Measurements from ENCODE around the gene FYTTD1. TPM values are rescaled to one million over a fixed set of nuclear protein-coding genes. Genes with fewer than 3 reads are reported as not detected.

FYTTD1 gene
- total RNA-seq, 1 donor = 40.2 TPM

GRCh38 chr3:197748597-197749314 lies 927 bp upstream of the FYTTD1 start:
- TF ChIP-seq, protein P1, sequence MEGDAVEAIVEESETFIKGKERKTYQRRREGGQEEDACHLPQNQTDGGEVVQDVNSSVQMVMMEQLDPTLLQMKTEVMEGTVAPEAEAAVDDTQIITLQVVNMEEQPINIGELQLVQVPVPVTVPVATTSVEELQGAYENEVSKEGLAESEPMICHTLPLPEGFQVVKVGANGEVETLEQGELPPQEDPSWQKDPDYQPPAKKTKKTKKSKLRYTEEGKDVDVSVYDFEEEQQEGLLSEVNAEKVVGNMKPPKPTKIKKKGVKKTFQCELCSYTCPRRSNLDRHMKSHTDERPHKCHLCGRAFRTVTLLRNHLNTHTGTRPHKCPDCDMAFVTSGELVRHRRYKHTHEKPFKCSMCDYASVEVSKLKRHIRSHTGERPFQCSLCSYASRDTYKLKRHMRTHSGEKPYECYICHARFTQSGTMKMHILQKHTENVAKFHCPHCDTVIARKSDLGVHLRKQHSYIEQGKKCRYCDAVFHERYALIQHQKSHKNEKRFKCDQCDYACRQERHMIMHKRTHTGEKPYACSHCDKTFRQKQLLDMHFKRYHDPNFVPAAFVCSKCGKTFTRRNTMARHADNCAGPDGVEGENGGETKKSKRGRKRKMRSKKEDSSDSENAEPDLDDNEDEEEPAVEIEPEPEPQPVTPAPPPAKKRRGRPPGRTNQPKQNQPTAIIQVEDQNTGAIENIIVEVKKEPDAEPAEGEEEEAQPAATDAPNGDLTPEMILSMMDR (IDR thresholded peaks at IDR 0.05; ENCODE audit: insufficient read depth, low read length) = no peak
- peak; percentile 29 for DNase-seq (ENCODE audit: low read depth)
- H3K4me3 ChIP-seq (ENCODE audit: low read depth, low read length) = peak overlapping the region; percentile 88

DNA sequence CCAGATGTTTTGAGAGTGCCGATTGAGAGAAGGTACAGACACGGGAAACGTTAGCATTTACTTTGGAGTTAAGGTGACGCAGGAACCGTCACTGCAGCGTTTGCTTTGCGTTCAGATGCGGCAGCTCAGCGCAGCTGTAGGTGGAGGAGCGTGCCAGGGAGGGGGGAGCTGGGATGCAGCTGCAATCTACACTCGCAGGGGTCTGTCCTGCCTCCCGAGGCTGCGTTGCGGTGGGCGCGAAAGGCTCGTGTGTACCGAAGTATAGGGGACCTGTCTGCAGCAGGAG lies 425 bp upstream of the FYTTD1 start:
- H3K4me3 ChIP-seq (ENCODE audit: low read depth, low read length) = peak overlapping the region; percentile 88
- TF ChIP-seq, protein P1 (IDR thresholded peaks at IDR 0.05; ENCODE audit: insufficient read depth, low read length) = no peak
- peak; percentile 55 for DNase-seq (ENCODE audit: low read depth)

GRCh38 chr3:197750396-197750831 lies 731 bp downstream of the FYTTD1 start:
- peak overlapping the region; percentile 88 for H3K4me3 ChIP-seq (ENCODE audit: low read depth, low read length)
- peak; percentile 65 for DNase-seq (ENCODE audit: low read depth)
- TF ChIP-seq, protein P1 (IDR thresholded peaks at IDR 0.05; ENCODE audit: insufficient read depth, low read length) = peak; percentile 39

- peak overlapping the region; percentile 88 for H3K4me3 ChIP-seq (ENCODE audit: low read depth, low read length)
- TF ChIP-seq, protein P1 (IDR thresholded peaks at IDR 0.05; ENCODE audit: insufficient read depth, low read length) = no peak
- DNase-seq (ENCODE audit: low read depth) = peak; percentile 62
Measured at GRCh38 chr3:197750858-197751737, 1.4 kb downstream of the FYTTD1 start.

DNA sequence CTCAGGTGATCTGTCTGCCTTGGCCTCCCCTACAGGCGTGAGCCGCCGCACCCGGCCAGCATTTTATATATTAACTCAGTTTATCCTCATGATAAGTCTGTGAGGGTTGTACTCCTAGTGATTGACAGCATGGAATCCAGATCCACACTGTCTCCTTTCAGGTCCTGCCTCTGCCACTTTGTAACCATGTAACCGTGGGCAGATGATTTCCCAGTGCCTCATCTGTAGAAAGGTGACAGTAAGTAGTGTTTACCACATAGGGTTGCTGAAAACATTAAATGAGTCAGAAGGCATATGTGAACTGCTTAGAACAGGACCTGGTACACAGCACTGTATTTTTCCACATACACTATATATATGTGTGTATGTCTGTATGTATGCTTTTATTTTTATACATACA lies 2.4 kb downstream of the FYTTD1 start:
- H3K4me3 ChIP-seq (ENCODE audit: low read depth, low read length) = peak overlapping the region; percentile 23
- TF ChIP-seq, protein P1 (IDR thresholded peaks at IDR 0.05; ENCODE audit: insufficient read depth, low read length) = no peak
- no peak for DNase-seq (ENCODE audit: low read depth)

- no peak overlapping the region for H3K4me3 ChIP-seq (ENCODE audit: low read depth, low read length)
- no peak for DNase-seq (ENCODE audit: low read depth)
- TF ChIP-seq, protein P1 (IDR thresholded peaks at IDR 0.05; ENCODE audit: insufficient read depth, low read length) = peak; percentile 24
Measured at GRCh38 chr3:197753263-197753662, 3.6 kb downstream of the FYTTD1 start.

Measured in fibroblast of the aortic adventitia (primary cell).